Heart left ventricle (tissue), 16 donors: ENCODE results near the gene DNAJC5. TPM values are rescaled to one million over a fixed set of nuclear protein-coding genes. Genes with fewer than 3 reads are reported as not detected.

Source experiments
- ATAC-seq, 4 donors: fragments of 200-7000 bp; cut with Tn5 transposase; one replicate each; pipeline ENCODE4 v1.9.1; 2020 to 2022; ENCODE audit warnings: moderate library complexity in 4 of 4, mild to moderate bottlenecking in 3 of 4, moderate number of reproducible peaks in 1 of 4
- DNase-seq, 5 donors: peaks; one replicate each; pipeline ENCODE4 v3.0.0-alpha.2; 2020
- H3K27ac ChIP-seq, 12 donors: fragments of 200-600 bp; sonication (generic) in 4 of 12; one replicate each; pipeline versions ENCODE4 v1.5.0 to v1.8.0; 2016 to 2022; ENCODE audit warnings: mild to moderate bottlenecking in 2 of 12
- H3K27me3 ChIP-seq, 9 donors: fragments of 200-600 bp; sonication (generic) in 2 of 9; one replicate each; pipeline versions ENCODE4 v1.5.1 to v1.8.0; 2016 to 2022; ENCODE audit warnings: mild to moderate bottlenecking in 3 of 9
- H3K36me3 ChIP-seq, 9 donors: fragments of 200-600 bp; sonication (generic) in 2 of 9; one replicate each; pipeline versions ENCODE4 v1.5.0 to v1.8.0; 2018 to 2022; ENCODE audit warnings: mild to moderate bottlenecking in 2 of 9
- H3K4me1 ChIP-seq, 12 donors: fragments of 200-600 bp; sonication (generic) in 4 of 12; one replicate each; pipeline versions ENCODE4 v1.5.0 to v1.8.0; 2016 to 2022; ENCODE audit warnings: mild to moderate bottlenecking in 3 of 12
- H3K4me3 ChIP-seq, 12 donors: fragments of 200-600 bp; sonication (generic) in 4 of 12; one replicate each; pipeline versions ENCODE4 v1.5.0 to v1.8.0; 2017 to 2022; ENCODE audit warnings: mild to moderate bottlenecking in 9 of 12, moderate library complexity in 4 of 12
- H3K9me3 ChIP-seq, 12 donors: fragments of 200-600 bp; sonication (generic) in 4 of 12; one replicate each; pipeline versions ENCODE4 v1.5.0 to v1.8.0; 2016 to 2022; ENCODE audit warnings: mild to moderate bottlenecking in 1 of 12
- CTCF ChIP-seq, 12 donors: fragments of 200-600 bp; sonication (generic) in 4 of 12; IDR thresholded peaks; one replicate each; pipeline versions ENCODE4 v1.5.0 to v1.8.0; 2018 to 2022; ENCODE audit warnings: antibody characterized with exemption in 12 of 12, mild to moderate bottlenecking in 5 of 12
- POLR2A ChIP-seq, 2 donors: fragments of 450-650 bp; IDR thresholded peaks; one replicate each; pipeline ENCODE4 v1.6.1; 2017; ENCODE audit warnings: antibody characterized with exemption in 2 of 2, mild to moderate bottlenecking in 2 of 2, moderate library complexity in 2 of 2
- WGBS, 4 donors: extraction: QIAGEN DNeasy Blood & Tissue Kit in 2 of 4; methylation state at CpG; one replicate each; pipeline versions ENCODE4 v1.1.5 to v1.1.7; 2013 to 2018; 5-methylcytosine and 5-hydroxymethylcytosine counted together
- intact Hi-C, 10 donors: fragments of 100-400 bp; cut with DNase I; formaldehyde crosslinking; loops; one replicate each; pipeline versions ENCODE4 v1.11.1 to v1.14.2; 2022
- polyA plus RNA-seq, 2 donors: library from polyadenylated mRNA; stranded (reverse); fragments of 200-250 nt; gene quantifications; one replicate each; pipeline ENCODE4 v1.2.3, GENCODE V29; 2013
- total RNA-seq, 9 donors: library from RNA; depleted of rRNA in 2 of 9; stranded (reverse); fragments of >200 nt in 2 of 9; fragmentation: NEBNext Ultra II Directional in 3 of 9; extraction: Animal tissue kit (Norgen Biotek cat#: 25700) in 3 of 9; gene quantifications; one replicate each; pipeline versions ENCODE4 v1.1.0 to v1.2.4, GENCODE V29; 2016 to 2023
- donor health status: ischemic (EF 13 %, LVEDD 7.1; RV severe dilation, severe dysfunction).
- donor health status: healthy with polysubstance abuse.
- donor health status: DM: no; HTN: yes; CAD: no.
- donor health status: DM: no; HTN: no; CAD: no.
- donor health status: ischemic (EF 25% LVEDD 6.9; RV normal size, moderate dysfunction).
- donor health status: ischemic (EF 25% LVEDD 5.7; RV mildly dilated, moderate dysfunction).
- donor health status: healthy.
- donor health status: DM: yes; HTN: yes; CAD: no.
- donor health status: ischemic (EF 35%, LVEDD 5.7; RV mildly dilated, moderate dysfunction).
- donor health status: nonischemic (EF 11% LVEDD 7.7; RV severe dilation, severe dysfunction).
- donor health status: DM: yes; HTN: yes; CAD: no.
- donor health status: PGD.
- donor health status: ischemic (EF 29% LVEDD 5.4; RV normal size, mild dysfunction).
- donor health status: nonischemic (EF 23%, LVEDD 6.1; RV moderate dilation, normal function).

DNAJC5 gene
- total and polyA plus RNA-seq, 11 donors, result 21.1 to 57.1 (median 46.1) TPM

GRCh38 chr20:63856098-63856511 lies 38.8 kb upstream of the DNAJC5 start:
- H3K4me3 ChIP-seq, result no peak overlapping the region
- H3K4me1 ChIP-seq, result peaks cover 26 to 85% (median 60%) of the 10 kb centered on the region in 12 donors
- H3K27me3 ChIP-seq, result no peaks in the 10 kb centered on the region

GRCh38 chr20:63857764-63858392 lies 37.0 kb upstream of the DNAJC5 start:
- no peak for TF ChIP-seq CTCF (IDR thresholded peaks at IDR 0.05)
- no peak for TF ChIP-seq POLR2A (IDR thresholded peaks at IDR 0.05)
- peak overlapping the region in 2 of 12 donors; percentile 20 to 28 for H3K4me3 ChIP-seq
- WGBS, 4 donors, result 29 to 45% (median 34%) methylated on average over 10 to 14 of the region's 14 CpGs
- no peaks in the 10 kb centered on the region for H3K27me3 ChIP-seq
- H3K9me3 ChIP-seq, result no peaks in the 10 kb centered on the region
- peaks cover 26 to 81% (median 58%) of the 10 kb centered on the region in 12 donors for H3K4me1 ChIP-seq
- intact Hi-C loops, result loop anchor here in 7 of 10 donors (1.0 to 5.0 kb wide), 6 partner anchors 12 to 71 kb away; no protein-coding TSS in a partner anchor
- peak overlapping the region; percentile 49 to 88 (median 80) for H3K27ac ChIP-seq
- H3K36me3 ChIP-seq, result peaks cover 0 to 17% (median 4%) of the 10 kb centered on the region in 9 donors
- DNase-seq (peak; percentile 64 to 76 (median 66)), ATAC-seq (peak; percentile 5 to 39 (median 16))

More at GRCh38 chr20:63856098-63856511, 38.8 kb upstream of the DNAJC5 start:
- Histone ChIP-seq H3K27ac (peak overlapping the region in 11 of 12 donors; percentile 82 to 96 (median 91)), H3K9me3 (no peaks in the 10 kb centered on the region), H3K36me3 (peaks cover 0 to 1% (median 0%) of the 10 kb centered on the region in 9 donors)
- intact Hi-C loops, result loop anchor here in 3 of 10 donors (5.0 kb wide), 1 partner anchor 34 kb away; no protein-coding TSS in a partner anchor
- DNase-seq (peak in 1 of 5 donors; percentile 62), ATAC-seq (no peak)
- TF ChIP-seq POLR2A (IDR thresholded peaks at IDR 0.05), result no peak
- no peak for TF ChIP-seq CTCF (IDR thresholded peaks at IDR 0.05)
- WGBS, 4 donors, result 80 to 88% (median 83%) methylated on average over 21 to 22 of the region's 22 CpGs

- no peaks in the 10 kb centered on the region for H3K27me3 ChIP-seq
- TF ChIP-seq CTCF (IDR thresholded peaks at IDR 0.05) (peak in 10 of 12 donors; percentile 18 to 62 (median 46)), POLR2A (IDR thresholded peaks at IDR 0.05) (no peak)
- intact Hi-C loops, result loop anchor here in 7 of 10 donors (1.0 to 5.0 kb wide), 6 partner anchors 12 to 72 kb away; no protein-coding TSS in a partner anchor
- no peaks in the 10 kb centered on the region for H3K9me3 ChIP-seq
- DNase-seq (peak; percentile 78 to 88 (median 79)), ATAC-seq (peak; percentile 32 to 74 (median 52))
- peaks cover 0 to 17% (median 4%) of the 10 kb centered on the region in 9 donors for H3K36me3 ChIP-seq
- 16 to 33% (median 26%) methylated on average over 1 to 12 of the region's 12 CpGs for WGBS, 4 donors
- H3K27ac ChIP-seq, result peak overlapping the region; percentile 49 to 88 (median 80)
- H3K4me1 ChIP-seq, result peaks cover 28 to 80% (median 62%) of the 10 kb centered on the region in 12 donors
- peak overlapping the region in 3 of 12 donors; percentile 20 to 28 (median 24) for H3K4me3 ChIP-seq
These were observed 36.3 kb upstream of the DNAJC5 start for GRCh38 chr20:63858393-63859165.
